Activated gamma-delta T cell (primary cell): ENCODE results near the gene HOXB5.

Experiments
- DNase-seq: peaks from one replicate; lab custom pipeline; 2025; lab: John Stamatoyannopoulos, UW

HOXB5 gene

DNA sequence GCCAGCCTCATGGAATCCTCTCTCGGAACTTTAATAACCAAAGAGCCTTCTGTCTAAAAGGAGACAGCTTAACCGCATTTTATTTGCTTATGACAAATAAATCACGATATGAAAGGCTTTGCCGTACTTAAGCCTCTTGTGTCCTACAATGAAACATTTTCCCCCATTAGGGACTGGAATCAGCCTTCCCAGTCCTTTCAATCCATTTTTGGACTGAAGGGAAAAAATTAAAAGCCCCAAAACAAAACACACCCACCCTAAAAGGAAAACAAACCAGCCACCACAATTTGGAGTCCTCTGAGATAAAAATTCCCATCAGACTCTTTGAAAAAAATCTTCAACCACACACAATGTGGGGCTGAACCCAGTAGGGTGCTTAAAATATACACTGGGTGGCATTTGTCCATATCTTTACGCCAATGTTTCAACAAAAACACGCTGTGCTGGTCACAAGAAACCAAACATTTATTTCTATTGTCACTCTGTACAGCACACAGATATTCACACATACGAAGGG lies 18.5 kb downstream of the HOXB5 start:
- DNase-seq = no peak

DNA sequence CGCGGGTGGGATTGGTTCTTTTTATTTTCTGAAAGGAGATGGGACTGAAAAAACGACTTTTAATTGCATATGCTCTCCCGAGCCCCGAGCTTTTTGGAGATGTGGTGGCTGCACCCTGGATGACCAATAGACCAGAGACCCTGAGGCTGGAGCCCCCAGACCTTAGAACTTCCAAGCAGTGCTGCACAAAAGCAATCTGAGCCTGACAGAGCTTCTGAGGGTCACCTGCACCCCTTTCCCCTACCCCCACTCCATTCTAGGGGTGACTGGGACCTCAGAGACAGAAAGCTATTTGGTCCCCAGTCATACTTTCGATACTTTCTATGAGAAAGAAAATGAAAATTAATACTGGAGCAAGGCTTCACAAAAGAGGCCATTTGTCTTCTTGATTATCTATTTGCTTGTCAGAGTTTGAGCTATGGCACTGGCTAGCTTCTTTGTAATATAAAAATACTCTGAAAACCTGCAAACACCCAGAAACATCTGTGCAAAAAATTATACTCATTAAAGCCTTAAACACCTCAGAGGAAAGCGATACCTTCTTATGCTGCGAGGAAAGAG lies 19.0 kb downstream of the HOXB5 start:
- DNase-seq = no peak

DNA sequence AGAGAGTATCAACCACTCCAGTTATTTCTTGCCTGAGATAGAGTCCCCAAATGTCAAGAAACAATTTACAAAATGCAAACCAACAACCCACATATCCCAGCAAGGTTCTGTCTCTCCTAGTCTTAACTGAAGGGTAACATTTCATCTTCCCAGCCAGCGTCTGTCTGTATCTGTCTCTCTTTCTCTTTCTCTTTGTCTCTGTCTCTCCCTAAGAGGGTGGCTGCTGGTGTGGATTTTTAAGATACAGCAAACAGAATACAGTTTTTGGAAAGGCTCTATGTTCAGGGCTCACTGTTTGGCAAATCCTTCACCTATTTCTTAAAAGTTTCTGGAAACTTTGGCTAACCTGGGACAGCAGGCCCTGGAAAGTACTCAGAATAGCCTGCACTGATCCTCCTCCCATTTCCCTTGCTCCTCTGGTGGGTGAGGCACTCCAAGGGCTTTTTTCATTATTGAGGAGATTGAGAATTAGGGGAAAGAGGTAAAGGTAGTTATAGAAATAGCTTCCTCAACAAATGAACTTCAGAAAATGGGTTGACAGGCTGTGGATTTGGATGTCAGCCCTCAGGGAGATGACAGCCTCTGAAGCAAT lies 21.7 kb downstream of the HOXB5 start:
- DNase-seq = no peak

DNA sequence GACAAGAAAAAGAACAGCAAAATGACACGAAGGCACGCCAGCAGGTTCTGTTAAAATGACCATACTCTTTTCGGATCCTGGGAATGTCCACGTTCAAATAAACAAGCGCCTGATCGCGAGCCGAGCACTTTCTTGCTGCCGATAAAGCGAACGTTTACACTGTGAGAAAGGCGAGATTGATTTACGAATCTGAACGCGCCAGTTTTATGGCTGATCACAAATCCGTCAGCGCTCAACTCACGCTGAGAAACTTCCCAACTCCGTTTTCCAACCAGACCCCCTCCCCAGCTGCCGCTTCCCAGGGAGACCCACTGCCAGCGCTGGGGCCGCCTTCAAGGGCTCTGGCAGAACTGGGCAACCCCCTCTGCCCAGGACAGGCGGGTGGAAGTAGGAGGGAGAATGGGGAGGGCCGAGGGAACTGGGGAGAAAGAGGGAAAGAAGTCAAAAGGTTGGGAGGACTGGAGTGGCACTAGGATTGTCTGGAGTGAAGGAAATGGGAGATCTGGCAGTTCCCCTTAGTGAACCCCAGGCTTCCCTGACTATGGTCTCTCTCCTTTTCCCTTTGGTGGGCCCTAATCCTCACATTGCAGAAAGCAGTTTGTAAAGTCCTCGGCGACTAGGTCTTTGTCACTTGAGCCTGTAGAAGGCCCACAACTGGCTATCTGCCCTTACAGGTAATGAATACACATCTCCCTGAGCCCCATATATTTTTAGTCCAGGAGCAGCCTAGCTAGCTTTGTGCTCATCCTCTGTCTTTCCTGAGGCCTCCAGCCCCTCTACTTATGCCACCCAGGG lies 22.4 kb downstream of the HOXB5 start:
- DNase-seq = no peak

DNA sequence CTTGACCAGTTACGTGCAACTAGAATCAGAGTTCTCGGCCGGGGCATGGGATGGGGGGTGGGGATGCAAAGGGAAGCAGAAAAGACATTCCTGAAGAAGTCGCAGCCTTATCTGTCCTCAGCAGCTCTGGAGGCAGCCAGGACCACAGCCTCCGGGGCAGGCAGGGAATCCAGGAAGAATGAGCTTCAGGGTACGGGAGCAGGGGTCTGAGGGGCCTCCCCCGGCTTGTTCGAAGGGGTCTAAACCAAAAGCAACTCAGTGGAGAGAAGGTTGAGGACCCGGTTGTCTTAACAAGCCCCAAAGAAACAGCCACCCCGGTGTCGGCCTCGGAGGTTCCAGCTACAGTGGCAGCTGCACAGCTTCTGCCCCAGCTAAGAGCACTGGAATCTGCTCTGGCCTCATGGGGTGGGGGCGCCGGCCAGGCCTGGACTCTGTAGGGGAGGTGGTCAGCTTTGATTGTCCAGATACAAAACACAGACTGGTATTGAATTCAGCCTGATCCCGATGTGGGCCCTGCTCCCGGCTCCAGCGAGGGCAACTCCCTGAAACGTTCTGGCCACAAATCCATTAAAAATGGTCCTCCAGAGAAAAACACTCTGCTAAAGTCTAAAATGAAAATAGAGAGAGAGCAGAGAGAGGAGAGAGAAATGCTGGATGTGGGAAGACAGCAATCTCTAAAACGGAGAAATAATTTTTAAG lies 23.1 kb downstream of the HOXB5 start:
- no peak for DNase-seq

DNA sequence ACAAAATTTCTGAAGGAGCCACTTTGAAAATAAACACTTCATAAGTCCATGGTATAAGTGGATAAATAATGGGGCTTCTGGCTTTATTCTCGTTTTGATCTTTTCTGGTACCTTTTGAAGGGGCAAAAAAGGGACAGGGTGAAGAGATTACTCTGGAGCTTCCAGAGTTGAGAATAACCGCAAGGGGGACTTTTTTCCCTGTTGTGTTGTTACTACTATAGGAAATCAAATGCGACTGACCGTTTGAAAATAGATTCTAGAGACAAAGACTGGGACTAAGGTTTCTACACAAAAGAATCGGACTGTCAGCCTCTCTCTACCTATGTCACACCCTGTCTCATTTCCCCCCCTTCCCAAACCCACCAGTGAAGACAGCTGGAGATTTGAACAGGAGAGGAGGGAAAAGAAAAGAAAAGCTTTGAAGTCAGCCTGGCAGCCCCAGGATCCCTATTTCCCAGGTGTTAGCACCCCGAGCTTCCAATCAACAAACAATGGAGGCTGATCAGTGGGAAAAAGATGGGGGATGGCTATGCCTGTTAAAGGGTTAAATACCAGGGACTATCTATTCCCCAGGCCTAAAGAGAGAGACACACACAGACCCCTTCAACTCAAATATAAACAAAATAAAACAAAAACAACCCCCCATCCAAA lies 23.8 kb downstream of the HOXB5 start:
- no peak for DNase-seq

DNA sequence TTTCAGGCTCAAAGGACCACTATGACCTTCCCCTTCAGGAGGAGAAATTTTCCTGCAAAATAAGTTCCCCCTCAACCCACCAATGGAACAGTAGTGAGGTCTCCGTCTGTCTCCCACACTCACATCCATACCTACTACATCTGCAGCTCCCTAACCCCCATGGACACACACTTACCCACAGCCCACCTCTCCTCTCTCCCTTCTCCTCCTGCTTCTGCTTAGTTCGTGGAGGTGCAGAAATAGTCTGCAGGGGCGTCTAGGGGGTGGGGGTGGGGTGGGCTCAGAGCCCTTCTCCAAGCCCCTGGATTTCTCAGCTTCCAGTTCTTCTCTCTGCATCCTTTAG lies 24.4 kb downstream of the HOXB5 start:
- no peak for DNase-seq

DNA sequence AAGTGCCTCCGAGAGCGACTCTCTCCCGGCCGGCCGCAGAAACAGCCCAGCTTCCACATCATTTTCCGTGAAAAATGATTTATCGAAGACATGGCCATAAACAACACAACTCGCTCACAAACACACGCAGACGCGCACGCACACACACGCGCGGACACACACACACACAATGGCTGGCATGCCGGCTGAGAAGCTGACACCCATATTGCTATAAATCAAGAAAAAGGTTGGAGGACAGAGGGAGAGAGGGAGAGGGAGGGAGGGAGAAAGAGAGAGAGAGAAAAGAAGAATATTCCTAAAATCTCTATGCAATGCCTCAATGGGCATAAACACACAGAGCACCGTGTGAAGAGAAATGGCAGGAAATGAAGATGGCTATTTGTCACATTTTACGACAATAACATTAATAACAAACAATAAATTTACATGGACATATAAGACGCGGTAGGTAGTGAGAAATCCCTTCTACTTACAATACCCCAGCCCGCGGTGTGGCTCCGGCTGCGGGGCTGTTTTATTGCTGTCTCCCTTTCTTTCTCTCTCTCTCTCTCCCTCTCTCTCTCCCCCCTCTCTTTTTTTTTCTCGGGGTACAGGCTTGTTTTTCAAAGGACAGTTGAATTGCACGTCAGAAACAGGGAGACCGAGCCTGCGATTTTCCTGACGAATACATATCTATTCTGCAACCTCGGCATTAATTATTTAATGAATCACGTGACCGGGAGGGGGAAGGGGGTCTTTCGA lies 24.9 kb downstream of the HOXB5 start:
- no peak for DNase-seq

DNA sequence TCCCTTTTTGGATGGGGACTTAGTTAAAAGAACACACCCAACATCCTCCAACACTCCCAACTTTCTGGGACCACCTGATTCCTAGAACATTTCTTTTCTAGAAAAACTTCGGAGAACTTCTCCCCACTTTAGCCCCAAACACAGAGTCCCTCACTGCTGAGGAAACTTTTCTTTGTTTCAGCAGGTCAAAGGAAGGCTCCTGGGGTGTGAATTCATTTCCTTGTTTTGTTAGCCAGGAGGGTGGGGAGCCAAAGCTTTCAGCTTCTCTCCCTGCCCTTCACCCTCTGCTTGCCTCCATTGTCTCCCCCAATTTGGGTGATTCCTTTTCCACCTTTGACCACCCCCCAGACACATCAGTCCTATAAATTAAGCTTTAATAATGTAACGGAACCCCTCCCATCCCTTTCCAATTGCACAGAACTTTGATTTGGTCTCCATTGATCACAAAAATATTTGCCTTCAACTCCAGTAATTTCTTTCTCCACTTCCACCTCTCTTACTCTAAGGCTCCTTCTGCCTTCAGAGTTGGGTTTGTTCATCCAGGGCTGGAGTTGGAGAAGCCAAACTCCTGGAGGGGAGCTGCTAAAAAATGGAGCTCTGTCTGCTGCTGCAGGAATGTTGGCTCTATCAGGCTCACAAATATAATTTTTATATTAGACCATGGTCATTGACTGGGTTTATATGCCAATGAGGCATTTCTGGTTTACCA lies 25.8 kb downstream of the HOXB5 start:
- no peak for DNase-seq

DNA sequence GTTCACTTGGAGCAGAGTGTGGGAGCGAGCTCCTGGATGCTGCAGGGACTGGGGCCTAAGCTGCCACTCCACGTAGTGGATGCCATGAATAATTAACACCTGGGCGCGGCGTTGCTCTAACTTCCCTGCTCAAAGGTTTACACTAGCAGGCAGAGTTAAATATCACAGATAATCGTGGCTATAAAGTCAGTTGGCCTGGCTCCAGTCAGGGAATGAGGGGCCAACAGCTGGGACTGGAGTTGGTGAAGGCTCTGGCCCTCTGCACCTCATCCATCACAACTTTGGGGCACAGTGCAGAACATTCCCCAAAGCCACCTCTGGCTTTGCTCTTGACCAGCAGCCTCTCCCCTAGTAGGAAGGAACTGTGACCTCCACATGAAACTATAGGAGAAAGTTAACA lies 26.4 kb downstream of the HOXB5 start:
- no peak for DNase-seq

DNA sequence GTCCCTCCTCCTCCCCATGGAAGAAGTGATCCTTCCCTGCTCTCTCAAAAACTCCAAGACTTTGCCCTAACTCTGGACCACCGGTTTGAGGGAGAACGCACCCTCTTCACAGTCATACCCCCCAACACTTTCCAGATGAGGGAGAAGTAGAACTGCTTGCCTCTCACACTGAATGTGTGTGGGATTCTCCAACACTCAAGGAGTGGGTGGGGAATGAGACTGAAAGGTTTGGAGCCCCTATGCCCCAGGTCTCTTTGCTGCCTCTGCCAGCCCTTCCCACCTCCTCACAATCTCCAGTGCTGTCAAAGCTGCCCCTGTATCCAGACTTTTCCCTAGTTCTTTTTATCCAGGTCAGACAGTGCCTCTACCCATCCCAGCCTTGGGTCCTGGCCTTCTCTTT lies 26.9 kb downstream of the HOXB5 start:
- no peak for DNase-seq

DNA sequence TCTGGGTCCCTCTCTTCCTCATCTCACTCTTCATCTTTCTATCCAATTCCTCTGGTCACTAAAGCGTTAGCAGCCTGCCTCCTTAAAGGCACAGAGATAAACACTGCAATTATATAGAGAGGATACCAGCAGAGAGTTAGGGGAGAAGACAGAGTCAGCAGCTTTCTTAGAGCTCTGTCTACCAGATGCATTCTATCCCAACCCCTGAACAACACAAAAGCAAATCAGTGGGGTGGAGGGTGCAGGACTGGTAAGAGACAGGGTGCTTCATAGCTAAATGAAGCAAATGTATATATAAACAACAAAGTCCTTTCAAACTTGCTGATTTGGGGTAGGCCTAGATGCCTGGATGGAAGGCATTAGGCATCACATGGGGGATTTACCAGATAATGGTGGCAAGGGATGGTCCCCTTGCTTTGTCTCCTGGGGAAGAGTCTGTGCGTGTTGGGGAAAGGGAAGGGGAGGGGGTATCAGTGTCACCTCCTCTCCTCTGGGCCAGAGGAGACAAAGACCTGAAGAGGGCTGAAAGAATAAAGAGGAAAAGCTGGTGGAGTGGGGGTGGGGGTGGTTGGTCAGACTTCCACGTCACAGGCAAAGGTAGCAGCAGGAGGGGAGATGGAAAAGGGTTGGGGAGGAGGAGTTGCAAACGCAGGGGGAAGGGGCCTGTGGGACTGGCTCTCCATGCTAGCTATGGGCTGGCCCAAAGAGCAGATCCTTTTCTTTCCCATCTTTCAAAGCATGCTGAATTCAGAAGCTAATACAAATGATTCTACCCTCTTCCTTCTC lies 27.5 kb downstream of the HOXB5 start:
- DNase-seq = no peak

DNA sequence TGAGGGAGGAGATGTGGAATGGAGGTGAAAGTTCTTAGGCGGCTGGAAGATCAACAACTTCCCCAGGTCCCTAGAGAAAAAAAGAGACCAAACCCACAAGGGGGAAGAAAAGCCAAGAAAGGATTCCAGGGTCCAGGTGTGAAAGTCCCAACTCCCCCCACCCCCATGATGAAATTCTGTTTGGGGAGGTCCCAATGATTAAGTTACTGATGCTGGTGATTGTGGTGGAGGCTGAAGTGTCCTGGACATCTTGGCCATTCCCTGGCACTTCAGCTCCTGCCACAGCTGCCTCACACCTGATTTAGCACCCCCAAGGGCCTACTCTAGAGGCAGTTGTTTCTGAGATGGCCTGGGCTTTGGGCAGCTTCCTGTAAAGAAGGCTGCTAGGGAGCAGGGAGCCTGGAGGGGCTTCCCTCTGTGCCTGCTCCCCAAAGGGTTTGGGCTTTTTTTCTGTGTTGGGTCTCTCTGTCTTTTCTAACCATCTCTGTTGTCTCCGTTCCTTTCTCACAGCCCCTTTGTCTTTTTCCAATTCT lies 28.5 kb downstream of the HOXB5 start:
- no peak for DNase-seq

DNA sequence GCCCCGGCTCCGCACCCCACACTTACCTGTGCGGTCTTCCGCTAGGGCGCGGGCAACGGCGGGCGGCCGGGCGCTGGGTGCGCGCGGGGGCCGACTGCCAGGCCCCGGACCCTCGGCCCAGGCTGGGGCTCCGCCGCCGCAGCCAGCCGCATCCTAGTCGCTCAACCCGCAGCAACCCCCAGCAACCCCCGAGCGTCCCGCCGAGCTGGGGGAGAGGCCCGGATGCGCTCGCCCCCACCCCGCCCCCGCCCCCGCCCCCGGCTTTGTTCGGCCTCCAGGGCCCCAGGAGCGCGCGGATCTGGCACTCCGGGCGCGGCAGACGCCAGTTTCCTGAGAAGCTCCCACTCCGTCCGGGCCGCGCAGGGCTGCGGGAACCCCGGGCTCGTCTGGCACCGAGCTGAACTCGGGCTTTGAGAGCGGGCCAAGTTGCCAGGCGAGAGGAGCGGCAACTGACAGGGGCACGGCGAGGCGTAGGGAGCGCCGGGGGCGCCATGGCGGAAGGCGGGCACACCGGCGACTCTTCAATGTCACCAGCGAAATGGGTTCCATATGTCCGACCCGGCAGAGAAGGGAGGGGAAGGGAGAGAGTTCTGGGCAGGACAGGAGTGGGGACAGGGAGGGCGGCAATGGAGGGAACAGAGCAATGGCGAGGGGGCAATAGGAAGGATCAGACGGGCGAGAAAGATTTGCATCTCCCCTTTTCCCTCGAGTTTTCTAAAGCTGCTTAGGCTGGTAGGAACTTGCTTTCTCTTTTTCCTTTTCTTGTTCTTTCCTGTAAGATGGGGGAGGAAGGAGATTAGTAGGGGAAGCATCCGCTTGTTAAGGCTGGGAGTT lies 29.2 kb downstream of the HOXB5 start:
- no peak for DNase-seq

DNA sequence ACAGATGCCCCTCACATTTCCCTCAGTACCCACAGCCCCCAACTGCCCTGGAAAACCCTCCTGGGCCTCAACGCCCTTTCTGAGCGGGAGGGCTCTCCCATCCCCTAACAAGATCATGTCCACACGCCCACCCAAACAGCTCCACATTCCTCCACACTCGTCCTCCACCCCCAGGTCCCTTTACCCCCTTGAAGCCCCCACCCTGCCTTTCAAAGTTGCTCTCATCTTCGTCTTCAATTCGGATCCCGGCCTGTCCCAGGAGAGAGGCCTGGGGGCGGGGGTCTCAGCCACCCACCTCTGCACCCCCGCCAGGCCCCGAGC lies 29.8 kb downstream of the HOXB5 start:
- DNase-seq = no peak

DNA sequence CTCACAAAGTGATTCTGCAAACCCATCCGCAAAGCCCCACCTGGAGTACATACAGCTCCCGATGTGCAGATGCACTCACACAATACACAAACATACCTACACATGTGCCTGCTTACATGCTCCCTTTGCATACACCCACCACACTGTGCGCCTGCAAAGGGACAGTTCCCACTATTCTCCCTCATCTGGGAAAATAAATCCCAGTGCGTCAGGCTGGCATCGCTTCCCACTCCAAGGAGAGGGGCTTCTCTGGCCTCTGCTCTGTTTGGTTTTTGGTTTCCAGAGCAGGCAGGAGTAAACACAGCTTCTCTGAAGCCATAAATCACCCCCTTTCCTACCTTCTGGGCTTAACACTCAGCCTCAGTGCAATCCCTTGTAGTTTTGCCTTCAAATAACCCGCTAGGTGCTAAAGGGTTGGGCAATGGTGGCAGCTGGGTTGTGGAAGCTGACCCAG lies 30.2 kb downstream of the HOXB5 start:
- DNase-seq = no peak

DNA sequence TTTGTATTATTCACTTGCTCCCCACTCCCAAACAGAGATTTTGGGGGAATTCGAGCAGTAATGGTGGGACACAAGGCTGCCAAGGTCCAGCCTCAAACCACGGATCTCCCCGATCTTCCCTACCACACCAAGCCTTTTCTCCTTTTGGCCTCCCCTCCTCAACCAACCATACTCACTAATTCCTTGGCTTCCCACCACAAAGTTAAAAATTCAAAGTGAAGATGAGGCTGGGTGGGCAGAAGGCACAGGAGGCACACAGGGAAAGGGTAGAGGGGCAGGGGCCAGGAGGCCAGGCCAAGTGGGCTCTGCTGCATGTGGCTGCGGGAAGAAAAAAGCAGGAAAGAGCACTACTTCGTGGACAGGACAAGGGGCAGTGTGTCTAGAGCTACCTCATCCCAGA lies 30.6 kb downstream of the HOXB5 start:
- DNase-seq = no peak

DNA sequence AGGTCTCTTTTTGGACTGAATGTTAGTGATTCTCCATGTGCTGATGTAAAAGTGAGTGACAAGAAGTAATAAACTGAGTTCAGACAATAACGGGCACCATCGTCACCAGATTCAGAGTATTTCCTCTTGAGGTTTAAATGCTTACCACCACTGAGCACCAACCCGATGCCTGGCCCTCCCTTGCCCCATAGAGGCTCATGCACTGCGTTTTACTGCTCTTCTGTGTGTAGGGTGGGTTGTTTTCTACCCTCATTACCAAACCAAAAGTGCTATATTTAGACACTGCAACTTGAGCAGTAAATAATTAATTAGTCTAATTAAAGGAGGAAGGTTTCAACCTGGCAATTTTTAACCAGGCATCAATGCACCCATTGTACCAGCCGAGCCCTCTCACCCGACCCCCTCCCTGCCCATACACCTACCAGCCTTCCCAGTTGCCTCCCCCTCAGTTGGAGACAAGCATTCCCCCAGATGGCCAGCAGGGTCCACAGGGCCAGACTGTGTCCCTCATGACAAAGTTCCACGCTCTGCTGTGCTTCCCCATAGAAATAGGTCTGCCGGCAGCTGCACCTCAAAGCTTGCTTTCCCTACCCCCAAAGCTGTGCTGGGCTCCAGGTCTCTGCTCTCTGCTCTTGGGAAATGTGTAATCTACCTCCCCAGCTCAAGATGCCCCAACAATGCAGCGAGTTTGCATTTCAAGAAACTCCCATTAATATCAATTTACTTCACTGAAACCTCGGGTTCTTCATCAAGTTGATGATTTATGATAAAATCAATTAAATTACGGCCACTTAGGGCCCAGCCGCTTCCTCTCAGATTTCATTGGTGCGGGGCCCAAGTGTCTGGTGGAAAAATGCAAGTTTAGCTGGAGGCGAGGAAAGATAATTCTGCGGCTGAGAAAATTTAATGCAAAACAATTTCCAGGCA lies 31.4 kb downstream of the HOXB5 start:
- no peak for DNase-seq
